ENCODE results near the gene ZNF100.
A peak's percentile ranks its signal among the peaks of the same experiment; 100 is the strongest.
"Not testable (repeated sequence)": the region's sequence is repeated elsewhere in the genome, so short reads cannot be mapped to it uniquely, and the experiment has no call there.

Gene ZNF100

DNA sequence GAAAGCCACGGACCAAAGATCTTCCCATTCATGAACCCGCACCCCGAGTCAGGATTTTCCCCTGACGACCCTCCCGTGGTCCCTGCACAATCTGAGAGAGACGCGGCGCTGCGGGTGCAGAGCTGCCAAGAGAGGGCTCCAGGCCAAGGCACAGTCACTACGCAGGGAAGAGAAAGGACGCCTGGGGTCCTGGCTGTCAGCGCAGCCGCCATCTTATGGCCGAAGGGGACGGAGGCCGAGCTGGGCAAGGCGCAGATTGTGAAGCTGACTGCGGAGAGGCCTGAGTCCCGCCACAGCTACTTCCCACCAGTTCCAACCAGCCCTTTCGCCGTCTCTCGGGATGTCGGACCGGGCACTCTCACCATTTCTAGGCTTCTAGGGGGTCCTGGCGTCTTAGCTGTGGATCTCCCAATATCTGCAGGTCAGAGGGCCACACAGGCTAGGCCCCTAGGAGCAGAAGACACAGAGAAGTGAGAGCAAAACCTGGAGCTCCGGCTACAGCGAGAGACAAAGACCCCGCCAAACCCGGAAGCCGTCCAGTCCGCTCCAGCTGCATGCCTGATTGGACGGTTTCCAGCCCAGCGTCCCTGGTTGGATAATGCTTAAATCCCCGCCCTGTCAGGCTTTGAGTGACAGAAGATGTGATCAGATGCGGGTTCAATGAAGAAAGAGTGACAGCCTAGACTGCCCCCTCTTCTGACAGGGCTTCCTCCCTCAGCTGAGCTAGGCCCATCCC, at the start of gene ZNF100:
Gene ZNF100 (minus strand): TSS at position 515 of the 736 bp plus-strand sequence. CDS start 150 bp downstream, at position 365.
- peak; percentile 97 for DNase-seq (ENCODE audit: low spot score)

GRCh38 chr19:21812448-21812847, 45.1 kb upstream of the ZNF100 start:
- DNase-seq (ENCODE audit: low spot score): no peak

GRCh38 chr19:21808400-21809000, 41.1 kb upstream of the ZNF100 start:
- not testable (repeated sequence) for DNase-seq (ENCODE audit: low spot score)

DNA sequence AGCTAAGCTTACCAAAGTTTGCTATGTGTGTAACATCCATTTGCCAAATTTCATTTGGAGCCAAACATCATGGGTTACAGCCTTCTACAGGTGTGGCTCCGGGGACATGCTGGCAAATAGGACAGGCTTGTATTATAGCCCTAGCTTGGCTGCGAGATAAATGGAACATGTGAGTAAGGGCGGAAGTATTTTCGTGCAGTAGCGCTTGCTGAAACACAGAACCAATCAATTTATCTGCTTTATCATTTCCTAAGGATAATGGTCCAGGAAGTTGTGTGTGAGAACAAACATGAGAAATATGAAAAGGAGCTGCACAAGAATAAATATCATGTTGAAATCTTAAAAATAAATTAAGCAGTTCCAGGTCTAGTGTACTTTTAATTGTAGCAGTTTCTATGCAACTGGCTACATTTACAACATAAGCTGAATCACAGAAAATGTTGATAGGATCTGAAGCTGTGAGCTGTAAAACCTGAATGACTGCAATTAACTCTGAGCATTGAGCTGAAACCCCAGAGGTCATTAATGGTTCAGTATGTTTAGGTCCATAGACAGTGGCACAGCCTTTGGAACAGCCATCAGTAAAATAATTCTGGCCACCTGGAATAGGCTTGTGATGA, 22.2 kb upstream of the ZNF100 start:
- no peak for DNase-seq (ENCODE audit: low spot score)

DNA sequence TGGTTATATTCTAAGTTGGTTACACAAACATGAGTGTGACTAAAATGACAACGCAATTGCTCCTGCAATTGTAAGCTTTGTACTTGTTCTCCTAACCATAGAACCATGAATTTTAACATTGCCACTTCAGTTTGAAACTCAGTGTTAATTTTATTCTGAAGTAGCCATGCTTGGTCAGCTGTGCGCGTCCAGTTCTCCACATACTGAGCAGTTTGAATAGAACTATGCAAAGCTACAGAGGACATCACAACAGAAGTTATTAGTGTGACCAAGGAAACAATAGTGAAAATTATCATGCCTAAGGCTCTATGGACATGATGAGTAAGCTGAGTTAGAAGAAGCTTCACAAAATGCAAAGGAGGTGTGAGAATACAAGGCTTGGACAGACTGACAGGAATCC, 19.6 kb upstream of the ZNF100 start:
- DNase-seq (ENCODE audit: low spot score): no peak

- not testable (repeated sequence) for DNase-seq (ENCODE audit: low spot score)
Observed at GRCh38 chr19:21775792-21776191, 8.4 kb upstream of the ZNF100 start.

DNA sequence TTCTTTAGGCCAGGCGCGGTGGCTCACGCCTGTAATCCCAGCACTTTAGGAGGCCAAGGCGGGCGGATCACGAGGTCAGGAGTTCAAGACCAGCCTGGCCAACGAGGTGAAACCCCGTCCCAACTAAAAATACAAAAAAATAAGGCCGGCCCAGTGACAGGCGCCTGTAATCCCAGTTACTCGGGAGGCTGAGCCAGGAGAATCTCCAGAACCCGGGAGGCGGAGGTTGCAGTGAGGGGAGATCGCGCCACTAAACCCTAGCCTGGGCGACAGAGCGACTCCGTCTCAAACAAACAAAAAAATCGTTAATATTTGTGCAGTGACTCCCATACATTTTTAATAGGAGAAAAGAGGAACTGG, 694 bp downstream of the ZNF100 start:
- DNase-seq (ENCODE audit: low spot score): not testable (repeated sequence)

GRCh38 chr19:21765151-21765550, 2.2 kb downstream of the ZNF100 start:
- DNase-seq (ENCODE audit: low spot score): no peak

DNA sequence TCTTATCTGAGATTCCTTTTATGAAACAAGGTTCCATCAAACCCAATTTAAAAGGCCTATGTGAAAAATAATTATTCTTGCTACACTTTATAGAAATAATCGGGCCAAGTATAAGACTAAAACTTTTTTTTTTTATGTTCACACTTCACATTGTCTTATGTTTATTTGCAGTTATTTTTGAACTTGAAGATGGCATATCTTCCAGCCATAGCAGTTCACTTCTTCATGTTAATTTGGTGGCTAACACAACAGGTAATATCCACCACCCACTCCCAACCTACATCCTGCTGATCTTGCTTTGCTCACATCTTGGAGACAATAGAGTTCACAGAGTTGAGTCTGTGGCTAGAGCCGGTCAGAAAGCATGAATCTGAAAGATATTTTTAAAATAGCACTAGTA, 5.8 kb downstream of the ZNF100 start:
- DNase-seq (ENCODE audit: low spot score): not testable (repeated sequence)

DNA sequence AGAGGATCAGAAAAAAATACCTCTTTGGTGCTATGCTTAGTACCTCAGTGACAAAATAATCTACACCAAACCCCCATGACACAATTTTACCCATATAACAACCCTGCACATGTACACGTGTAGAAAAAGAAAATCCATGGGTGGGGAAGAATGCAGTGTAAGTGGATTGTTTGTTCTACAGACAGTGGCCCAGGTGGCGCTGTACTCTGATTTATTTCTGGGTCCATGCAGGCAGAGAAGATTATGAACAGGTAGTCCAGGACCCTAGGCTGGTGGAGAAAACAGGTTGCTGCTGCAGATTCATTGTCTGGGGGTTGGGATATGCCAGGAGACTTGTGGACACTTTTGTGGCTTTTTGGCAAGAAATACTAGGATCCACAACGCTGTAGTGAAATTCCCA, 9.1 kb downstream of the ZNF100 start:
- no peak for DNase-seq (ENCODE audit: low spot score)

DNA sequence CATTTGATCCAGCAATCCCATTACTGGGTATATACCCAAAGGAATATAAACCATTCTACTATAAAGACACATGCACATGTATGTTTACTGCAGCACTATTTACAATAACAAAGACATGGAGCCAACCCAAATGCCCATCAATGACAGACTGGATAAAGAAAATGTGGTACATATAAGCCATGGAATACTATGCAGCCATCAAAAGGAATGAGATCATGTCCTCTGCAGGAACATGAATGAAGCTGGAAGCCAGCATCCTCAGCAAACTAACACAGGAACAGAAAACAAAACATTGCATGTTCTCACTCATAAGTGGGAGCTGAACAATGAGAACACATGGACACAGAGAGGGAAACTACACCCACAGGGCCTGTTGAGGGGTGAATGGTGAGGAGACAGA, 11.8 kb downstream of the ZNF100 start:
- DNase-seq (ENCODE audit: low spot score): not testable (repeated sequence)

DNA sequence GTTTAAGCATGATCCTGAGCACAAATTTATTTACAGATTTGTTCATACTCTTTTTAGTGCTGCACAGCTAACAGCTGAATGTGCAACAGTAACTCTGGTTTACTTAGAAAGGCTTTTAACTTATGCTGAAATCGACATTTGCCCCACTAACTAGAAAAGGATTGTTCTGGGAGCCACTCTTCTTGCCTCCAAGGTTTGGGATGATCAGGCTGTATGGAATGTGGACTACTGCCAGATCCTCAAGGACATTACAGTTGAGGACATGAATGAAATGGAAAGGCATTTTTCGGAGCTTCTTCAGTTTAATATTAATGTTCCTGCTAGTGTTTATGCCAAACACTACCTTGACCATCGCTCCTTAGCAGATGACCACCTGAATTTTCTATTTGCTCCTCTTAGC, 16.0 kb downstream of the ZNF100 start:
- no peak for DNase-seq (ENCODE audit: low spot score)

DNA sequence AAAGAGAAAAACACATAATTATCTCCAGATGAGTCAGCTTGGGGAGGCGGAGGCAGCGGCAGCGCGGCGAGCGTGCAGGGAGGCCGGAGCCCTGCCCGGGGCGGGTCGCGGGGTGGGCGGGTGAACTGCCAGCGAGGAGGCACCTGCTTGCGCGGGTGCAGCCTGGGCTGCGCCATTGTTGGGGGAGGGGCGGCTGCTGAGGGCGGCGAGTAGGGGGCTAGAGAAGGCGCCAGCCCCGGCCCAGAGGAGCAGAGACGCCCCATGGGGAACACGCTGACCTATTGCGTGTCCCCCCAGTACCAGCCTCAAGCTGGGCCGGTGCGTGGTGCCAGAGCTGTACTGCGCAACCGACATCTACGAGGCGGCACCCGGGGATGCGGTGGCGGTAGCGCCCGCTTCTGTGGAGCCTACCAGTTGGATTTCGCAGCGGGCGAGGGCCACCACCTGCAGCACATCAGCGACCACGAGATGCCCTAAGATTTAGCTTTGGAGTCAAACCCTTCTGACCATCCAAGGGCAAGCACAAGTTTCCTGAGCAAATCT, 16.7 kb downstream of the ZNF100 start:
- no peak for DNase-seq (ENCODE audit: low spot score)

DNA sequence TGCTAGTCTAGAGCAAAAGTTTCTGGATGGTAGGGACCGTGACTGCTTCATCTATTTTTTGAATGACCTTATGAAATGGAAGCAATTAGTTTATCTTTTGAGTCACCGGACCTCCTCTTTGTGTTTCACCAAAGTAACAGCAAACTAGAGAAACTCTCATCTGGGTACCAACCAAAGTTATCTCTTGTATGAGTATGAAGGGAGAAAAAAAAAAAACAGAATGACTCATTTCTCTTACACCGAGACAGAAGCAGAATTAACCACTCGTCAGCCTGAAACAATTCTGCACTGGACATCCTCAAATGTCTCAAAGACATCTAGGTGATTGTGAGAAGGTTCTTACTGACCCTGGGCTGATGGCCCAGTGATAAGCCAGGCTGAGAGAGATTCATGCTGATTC, 18.3 kb downstream of the ZNF100 start:
- DNase-seq (ENCODE audit: low spot score): no peak

DNA sequence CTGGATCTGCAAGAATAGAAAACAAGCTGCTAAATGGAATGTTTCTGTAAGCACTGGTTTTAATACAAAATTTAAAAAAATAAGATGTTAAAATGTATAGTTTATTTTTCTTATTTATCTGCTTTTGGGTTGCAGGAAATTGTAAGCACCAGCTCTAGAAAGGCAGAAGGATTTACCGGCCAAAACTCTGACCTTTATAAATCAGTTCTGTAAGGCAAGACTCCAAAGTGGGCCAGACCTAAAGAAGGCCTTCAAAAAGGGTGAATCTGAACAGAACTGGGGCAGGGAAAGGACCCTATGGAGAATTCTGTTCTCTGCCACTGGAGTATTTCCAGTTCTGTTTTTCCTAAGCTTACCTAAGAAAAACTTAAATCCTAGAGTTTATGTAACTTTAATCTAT, 19.3 kb downstream of the ZNF100 start:
- no peak for DNase-seq (ENCODE audit: low spot score)

GRCh38 chr19:21740559-21740958, 26.8 kb downstream of the ZNF100 start:
- DNase-seq (ENCODE audit: low spot score): no peak

GRCh38 chr19:21726942-21727747, 40.2 kb downstream of the ZNF100 start:
- not testable (repeated sequence) for DNase-seq (ENCODE audit: low spot score)

GRCh38 chr19:21713761-21714160, 53.6 kb downstream of the ZNF100 start:
- no peak for DNase-seq (ENCODE audit: low spot score)

- DNase-seq (ENCODE audit: low spot score): no peak
Observed at GRCh38 chr19:21709464-21709863, 57.9 kb downstream of the ZNF100 start.

DNA sequence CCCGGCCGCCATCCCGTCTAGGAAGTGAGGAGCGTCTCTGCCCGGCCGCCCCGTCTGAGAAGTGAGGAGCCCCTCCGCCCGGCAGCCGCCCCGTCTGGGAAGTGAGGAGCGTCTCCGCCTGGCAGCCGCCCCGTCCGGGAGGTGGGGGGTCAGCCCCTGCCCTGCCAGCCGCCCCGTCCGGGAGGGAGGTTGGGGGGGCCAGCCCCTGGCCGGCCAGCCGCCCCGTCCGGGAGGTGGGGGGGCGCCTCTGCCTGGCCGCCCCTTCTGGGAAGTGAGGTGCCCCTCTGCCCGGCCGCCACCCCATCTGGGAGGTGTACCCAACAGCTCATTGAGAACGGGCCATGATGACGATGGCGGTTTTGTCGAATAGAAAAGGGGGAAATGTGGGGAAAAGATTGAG, 59.5 kb downstream of the ZNF100 start:
- DNase-seq (ENCODE audit: low spot score): not testable (repeated sequence)

GRCh38 chr19:21707065-21707464, 60.3 kb downstream of the ZNF100 start:
- no peak for DNase-seq (ENCODE audit: low spot score)

DNA sequence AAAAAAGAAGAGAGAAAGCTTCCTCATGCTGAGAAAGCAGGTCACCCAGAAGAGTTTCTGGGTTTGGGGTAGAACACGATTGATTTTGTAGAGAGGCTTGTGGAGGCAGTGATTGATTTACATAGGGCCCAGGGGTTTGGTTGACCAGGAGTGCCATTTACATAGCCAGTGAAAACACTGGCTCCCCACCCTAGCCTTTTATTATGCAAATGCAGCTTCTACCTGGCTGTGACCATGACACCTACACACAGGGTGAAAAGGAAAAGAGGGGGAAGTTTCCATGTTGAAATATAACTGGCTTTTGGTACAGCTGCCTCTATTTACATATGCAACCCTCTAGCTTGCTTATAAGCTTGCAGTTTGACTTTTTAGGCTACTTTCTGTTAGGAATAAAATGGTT, 62.0 kb downstream of the ZNF100 start:
- no peak for DNase-seq (ENCODE audit: low spot score)
